Tracheal epithelial cell (primary cell): ENCODE data around the gene OR10H1. TPM values are rescaled to one million over a fixed set of nuclear protein-coding genes. Genes with fewer than 3 reads are reported as not detected.

Experiments used
- total RNA-seq: library from RNA; depleted of rRNA; stranded (reverse); fragments of >200 nt; gene quantifications from 2 replicates; pipeline ENCODE4 v1.2.1, GENCODE V29; 2014

OR10H1 gene, protein sequence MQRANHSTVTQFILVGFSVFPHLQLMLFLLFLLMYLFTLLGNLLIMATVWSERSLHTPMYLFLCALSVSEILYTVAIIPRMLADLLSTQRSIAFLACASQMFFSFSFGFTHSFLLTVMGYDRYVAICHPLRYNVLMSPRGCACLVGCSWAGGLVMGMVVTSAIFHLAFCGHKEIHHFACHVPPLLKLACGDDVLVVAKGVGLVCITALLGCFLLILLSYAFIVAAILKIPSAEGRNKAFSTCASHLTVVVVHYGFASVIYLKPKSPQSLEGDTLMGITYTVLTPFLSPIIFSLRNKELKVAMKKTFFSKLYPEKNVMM
- under 0.01 TPM in 1 of 2 replicates, not detected in the other for total RNA-seq

DNA sequence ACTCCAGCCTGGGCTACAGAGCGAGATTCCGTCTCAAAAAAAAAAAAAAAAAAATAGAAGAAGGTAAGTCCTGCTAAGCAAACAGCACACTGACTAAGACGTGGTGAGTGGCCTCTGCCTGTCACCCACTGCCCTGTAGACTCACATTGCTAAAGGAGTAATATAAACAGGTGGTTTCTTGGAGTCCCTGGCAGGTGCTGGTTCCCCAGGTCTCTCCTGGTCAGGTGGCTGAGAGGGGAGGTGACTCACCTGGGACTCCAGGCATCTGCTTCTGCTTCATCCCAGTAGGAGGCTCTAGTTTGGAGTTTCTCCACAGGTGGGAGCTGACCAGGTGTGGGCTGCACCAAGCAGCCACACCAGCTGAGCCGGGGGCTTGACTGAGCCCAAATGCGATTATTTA lies at the start of gene OR10H1:
OR10H1 (minus strand) TSS at position 359 of the 400 bp plus-strand sequence. CDS start 7,627 bp downstream, outside the sequence.

DNA sequence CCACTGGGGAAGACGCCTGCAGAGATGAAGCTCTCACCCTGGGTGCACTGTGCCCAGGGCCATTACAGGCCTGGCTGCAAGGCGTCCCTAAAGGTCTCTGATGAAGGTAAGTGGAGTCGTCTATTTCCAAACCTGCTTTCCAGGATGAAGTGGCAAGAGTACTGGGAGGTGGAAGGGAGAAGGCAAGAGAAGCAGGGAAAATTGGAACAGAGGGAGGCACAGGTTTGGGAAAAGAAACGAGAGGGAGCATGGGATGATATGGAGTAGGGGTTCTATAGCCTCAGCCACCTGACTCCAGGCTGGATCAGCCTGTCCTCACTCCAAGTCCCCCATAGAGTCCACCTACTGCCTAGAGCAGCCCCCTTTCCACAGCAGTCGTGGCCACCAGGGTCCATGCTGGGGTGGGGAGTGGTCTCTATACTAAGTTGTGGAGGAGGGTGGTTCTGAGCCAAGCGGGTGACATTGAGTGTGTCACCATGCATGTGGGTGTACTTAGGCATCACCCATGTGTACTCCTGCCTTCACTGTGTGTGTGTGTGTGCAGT lies 27.8 kb downstream of the OR10H1 start, which contains the start of gene OR10H5:
OR10H5 (plus strand) TSS at position 51 of the 545 bp plus-strand sequence. CDS start 6,388 bp downstream, outside the sequence.

Other genes with a start within 250 kb of the OR10H1 start
- gene CYP4F8, start 200.4 kb downstream of the OR10H1 start, total RNA-seq, result not detected in 2 replicates
- gene CYP4F3, start 174.8 kb downstream of the OR10H1 start, total RNA-seq, result 0.48 and 6.0 TPM in 2 replicates
- gene CYP4F12, start 142.6 kb downstream of the OR10H1 start, total RNA-seq, result 6.8 TPM in 1 of 2 replicates, not detected in the other
- gene OR10H2, start 87.6 kb downstream of the OR10H1 start, total RNA-seq, result not detected in 2 replicates
- not detected in 2 replicates for gene OR10H3, start 77.7 kb downstream of the OR10H1 start, total RNA-seq
- not detected in 2 replicates for gene OR10H5, start 28.0 kb downstream of the OR10H1 start, total RNA-seq
- gene CYP4F2, start 82.4 kb upstream of the OR10H1 start, total RNA-seq, result 1.7 TPM in 1 of 2 replicates, not detected in the other
- gene CYP4F11, start 118.9 kb upstream of the OR10H1 start, total RNA-seq, result 3.9 and 4.0 TPM in 2 replicates
- not detected in 2 replicates for gene OR10H4, start 133.3 kb upstream of the OR10H1 start, total RNA-seq